ENCODE data around the gene DEGS2.

The DEGS2 gene

DNA sequence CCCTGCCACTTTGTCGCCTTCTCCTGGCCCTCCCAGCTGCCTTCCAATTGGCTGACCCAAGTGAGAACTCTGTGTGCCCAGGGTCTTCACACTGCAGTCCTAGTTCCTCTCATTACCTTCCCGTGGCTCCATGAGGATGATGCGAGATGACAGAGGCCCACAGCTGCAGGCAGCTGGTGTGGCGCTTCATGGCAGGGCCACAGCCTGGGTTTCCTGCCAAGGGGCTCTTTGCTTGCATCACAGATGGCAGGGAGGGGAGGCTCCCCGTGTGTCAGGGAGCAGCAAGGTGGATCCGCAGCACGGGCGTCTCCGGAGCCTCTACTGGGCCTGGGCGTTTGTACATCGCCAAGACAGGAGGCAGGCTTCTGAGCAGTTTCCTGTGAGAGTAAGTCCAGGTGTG, 28.9 kb downstream of the DEGS2 start:
- DNase-seq, result no peak

DNA sequence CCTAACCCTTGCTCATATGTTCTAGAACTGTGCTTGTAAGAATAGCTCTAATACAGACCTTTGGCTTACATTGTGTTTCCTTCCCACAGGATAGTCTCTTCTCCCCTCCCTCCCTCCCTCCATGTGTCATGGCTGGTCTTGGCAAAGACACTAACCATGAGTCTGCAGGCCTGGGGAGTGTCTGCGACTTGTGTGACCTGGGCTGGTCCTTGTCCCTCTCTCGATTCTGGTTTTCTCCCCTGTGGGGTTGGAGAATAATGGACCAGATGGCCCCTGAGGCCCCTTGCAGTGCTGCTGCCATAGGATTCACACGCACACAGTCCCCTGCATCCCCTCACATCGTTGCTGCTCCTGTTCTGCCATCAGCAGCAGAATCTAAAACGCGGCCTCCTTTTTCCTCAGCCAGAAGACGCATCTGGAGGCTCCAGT, 30.3 kb downstream of the DEGS2 start:
- no peak for DNase-seq

DNA sequence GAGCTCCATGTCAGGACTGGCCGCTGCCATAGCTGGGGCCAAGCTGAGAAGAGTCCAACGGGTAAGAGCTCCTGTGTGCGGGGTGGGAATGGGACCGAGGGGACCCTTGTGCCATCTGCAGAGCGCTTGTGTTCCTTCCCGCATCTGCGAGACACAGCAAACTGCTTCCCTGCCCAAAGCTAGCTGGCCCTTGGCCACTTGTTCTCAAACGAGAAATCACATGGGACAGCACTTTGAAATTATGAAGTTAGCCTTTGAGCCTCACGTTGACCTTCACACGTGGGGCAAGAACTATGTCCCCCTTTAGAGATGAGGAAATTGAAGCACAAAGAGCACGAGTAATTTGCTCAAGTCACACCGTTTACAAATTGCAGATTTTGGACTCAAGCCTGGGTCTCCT, 30.8 kb downstream of the DEGS2 start:
- DNase-seq, result no peak

DNA sequence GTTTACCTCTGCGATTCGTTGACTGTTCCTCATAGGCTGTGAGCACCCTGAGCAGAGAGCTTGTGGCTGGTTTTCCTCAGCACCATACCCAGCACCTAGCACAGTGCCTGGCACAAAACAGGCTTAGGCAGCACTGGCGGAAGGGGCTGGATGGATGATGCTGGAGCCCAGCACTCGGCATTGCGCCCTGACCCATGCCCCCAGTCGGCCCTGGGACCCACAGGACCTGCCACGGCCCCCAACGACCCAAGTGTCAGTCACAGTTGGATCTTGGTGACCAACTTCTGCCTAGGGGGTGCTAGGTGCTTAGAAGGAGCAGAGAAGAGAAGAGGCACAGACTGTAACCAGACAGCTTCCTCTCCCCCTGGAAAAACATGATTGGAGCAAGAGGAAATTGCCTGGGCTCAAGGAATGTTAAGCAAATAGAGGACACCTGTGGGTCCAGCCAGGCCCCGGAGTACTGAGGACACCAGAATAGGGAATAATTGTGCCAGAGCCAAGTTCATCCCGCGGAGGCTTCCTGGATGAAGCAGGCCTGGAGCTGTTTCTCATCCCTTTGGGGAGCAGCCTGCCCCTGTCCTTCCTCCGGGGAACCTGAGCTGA, 31.5 kb downstream of the DEGS2 start:
- no peak for DNase-seq

DNA sequence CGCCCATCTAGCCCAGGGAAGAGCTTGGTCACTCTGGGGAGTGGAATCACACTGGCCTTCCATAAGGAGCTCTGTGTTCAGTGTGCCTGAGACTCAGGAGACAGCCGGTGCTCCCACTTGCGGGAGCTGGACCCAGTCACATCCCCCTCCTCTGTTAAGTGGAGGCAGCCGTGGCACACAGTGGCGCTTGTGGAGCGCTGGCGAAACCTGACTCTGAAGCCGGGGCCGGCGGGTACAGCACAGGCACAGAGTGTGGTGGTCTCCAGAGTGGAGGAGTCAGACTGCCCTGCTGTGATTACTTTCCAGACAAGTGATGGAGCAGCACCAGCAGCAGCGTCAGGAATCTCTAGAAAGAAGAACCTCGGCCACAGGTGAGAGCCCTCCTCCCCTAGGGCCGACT, 33.0 kb downstream of the DEGS2 start:
- DNase-seq, result no peak

DNA sequence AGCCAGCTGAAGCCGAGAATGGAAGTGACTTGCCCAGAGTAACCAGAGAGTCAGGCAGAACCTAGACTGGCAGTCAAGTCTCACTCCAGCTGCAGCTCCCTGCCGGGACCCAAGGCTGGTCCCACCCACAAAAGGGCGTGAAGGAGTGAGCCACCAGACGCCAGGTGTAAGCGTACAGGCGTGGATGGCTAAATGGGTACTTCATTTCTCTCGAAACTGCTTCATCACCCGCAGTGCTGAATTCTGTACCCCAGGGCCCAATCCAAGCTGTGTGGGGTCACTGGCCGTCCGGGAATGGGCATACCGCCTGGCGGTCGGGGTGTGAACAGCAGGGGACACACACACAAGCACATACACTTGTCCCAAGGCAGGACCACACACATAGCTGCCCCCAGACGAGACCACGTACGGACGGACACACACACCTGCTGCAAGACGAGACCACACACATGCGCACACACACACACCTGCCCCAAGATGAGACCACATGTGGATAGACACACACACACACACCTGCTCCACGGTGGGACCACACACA, 34.8 kb downstream of the DEGS2 start:
- DNase-seq, result peak; percentile 87

DNA sequence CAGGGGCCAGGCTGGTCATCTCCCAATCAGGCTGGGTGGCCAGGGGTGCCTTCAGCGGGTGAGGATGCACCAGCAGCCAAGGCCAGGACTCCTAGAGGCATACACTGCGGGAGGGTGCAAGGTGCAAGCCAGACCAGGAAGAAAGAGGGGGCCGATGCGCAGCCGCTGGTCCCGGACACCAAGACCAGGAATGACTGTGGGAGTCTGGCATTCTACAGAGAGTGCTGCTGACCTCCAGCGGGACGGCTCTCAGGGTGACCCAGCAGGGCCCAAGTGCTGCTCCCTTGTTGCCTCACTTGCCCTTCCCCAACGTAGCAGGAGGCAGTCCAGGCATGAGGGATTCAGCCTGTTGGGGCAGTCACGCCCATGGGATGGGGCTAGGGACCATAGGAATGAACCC, 35.8 kb downstream of the DEGS2 start:
- DNase-seq, result no peak

DNA sequence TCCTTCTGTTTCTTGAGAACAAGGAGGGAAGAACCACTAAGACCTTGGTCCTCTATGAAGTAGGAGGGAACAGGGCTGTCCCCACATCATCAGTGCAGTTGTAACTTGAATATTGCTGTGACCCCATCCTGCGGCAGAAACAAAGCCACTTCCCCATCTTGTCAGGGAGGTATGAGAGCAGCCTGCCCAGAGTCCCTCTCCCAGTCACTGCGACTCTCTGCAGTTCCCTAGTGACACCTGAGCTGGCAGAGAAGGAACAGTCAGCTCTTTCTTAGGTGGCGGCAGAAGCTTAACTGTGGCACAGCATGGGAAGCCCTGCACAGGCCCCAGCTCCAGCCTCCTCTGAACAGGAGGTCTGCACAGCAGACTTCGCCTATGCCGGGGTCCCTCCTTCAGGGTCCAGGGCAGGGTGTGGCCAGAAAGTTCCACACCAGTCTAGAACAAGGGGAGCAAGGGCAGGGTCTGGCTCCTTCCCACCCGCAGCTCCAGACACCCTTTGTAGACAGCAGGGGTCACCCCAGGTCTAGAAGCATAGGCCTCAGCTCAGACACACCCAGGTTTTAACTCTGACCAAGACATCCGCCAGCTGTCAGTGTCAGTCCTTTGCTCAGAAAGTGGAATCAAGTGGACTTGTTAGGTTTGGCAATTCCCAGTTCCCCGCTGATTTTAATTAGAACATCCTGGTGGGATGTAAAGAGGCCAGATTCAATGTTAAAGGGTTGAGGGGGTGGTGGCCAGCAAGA, 36.8 kb downstream of the DEGS2 start:
- no peak for DNase-seq

DNA sequence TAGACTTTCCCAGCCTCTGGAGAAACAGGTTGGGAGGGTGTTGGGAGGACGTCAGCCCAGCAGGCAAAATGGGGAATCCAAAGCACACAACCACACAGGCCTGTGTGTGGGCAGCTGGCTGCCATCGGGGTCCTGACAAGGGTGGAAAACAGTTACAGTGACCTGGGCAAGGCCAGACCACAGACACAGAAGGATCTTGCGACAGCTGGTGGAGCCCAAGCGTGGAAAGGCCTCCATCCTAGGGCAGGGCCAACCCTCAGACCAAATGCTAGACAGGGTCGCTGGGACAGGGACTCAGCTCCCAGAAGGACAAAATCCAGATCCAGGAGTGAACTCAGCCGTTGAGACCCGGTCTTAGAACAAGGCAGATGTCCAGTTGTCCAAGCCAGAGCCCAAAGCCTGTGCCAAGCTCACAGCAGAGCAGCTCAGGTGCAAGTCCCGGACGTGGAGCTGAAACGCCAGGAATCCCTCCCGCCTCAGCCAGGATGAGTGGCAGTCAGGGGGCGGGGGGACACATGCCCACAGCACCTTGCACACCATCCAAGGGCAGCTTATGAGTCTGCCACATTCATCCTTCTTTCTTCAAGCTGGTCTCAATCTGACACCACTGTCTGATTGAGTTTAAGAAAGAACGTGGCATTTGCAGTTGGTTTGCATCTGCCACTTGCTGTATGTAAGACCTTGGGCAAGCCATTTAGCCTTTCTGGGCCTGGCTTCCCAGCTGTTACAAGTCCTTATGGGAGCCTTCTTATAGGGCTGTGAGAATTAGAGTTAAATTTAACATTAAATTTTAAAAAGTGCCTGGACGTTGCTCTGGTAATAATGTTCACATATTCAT, 37.6 kb downstream of the DEGS2 start:
- no peak for DNase-seq

DNA sequence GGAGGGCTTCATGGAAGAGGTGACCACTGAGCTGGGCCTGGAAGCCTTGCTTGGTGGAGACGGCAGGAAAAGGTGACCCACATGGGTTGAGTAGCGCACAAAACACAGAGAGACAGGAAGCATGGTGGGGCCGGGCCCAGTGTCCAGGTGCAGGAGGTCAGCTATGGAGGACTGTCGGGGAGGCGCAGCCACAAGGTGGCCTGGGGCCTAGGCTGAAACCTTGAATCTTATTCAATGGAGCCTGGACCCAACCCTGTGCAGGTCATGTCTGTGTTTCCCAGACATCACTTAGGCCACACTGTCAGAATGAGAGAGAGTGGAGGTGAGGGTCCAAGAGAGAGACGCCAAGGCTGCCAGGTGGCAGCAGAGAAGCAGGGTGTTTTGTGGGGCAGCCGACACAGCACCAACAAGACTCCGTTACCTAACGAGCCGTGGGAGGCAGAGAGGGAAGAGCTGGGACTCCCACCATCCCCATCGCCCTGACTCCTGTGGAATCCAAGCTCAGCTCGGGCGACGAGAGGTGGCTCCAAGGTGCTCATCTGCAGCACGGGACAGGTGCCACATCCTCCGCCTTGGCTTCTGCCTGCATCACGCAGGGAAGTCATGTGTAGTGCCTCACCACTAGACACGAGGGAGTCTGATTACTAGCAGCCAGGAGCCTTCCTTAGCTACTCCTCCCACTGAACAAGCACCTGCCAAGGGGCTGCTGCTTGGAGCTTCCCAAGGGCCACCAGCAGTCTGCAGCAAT, 38.7 kb downstream of the DEGS2 start:
- no peak for DNase-seq

DNA sequence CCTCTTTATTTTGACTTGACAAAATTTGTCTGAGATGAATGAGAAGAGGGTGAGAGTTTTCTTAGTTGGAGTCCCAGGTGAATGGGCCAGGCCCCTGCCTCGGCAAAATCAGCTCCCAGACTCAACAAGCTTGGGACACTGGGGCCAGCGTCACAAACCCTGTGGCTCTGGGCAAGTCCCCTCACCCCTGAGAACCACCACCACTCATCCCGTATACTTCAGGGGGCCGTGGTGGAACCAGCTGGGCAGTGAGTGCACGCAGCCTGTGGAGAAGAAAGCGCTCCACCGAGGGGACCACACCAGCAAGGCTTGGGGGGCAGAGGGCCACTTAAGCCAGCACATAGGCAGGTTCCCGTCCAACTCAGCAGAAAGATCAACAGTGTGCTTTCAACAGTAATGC, 40.2 kb downstream of the DEGS2 start:
- DNase-seq, result no peak

DNA sequence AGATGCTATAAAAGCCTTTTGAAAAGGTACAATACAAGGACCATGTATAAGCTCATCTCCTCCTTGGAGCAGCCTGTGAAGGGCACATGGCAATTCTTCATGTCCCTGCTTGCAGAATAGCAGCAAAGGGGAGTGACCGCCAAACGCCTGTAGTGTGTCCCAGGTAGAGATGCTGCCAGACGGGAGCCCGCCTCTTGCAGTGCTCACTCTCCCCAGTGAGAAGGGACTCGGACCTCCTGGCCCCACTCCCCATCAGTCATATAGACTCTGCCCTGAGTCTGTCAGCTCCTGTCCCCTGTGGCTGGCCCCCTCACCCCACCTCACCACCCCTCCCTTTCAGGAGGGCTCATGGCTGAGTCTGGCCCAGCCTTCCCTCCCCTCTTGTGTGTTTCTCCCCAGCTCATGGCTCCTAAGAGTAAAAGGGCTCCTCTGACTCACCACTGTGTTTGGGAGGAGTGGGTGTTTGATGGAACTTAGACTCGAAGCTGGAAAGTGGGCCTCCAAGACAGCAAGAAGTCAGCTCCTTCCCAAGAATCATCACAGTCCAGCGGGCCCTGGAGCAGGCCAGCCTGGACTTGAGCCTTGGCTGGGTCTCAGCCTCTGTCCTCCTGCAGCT, 40.9 kb downstream of the DEGS2 start:
- DNase-seq, result no peak

DNA sequence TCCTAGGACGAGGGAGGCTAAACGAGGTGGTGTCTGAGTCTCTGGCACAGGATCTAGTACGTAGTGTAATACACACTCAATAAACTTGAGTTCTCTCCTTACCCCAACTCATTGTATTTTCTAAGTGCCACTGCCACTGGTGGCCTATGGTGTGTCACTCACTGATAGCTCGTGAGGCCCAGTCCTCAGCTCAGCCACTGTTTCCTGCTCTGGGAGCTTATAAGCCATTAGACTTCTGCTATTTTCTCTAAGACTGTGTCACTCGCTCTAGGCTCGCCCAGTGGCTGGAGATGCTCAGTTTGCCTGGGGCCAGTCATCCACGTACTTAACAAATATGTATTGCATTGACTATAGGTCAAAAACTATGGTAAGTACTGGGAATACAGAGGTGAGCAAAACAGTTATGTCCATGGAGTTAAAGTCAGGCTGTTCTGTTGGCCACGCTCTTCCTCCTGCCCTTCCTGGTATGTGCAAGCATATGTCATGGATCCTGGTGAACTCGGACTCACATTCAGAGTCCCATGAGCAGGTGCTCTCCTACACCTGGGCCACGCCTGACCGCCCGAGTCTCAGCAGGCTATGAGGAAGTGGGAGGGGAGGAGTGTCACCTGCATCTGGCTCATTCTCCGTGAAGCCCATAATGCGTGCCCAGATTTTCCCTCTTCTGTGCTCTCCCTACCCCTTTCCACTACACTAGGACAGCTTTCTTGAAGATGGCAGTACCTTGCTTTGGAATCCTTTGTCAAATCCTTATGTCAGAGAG, 41.6 kb downstream of the DEGS2 start:
- peak; percentile 67 for DNase-seq

DNA sequence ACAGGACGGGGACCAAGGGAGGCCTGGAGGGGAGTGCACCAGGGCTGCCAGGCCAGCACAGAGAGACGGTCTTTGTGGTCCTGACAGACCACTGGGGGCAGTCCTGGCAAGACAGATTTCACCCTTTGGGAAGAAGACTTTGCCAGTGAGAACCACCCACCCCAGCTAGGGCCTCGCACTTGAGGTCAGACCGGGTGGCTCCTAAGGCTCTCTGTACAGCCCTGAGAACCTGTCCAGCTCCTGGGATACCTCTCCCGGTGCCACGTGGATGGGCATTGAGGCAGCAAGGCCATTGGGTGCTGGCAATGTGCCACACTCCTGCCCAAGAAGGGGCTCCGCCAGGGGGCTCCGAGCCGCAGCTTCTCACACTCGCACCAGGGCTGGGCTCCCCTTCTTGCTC, 42.4 kb downstream of the DEGS2 start:
- DNase-seq, result no peak

DNA sequence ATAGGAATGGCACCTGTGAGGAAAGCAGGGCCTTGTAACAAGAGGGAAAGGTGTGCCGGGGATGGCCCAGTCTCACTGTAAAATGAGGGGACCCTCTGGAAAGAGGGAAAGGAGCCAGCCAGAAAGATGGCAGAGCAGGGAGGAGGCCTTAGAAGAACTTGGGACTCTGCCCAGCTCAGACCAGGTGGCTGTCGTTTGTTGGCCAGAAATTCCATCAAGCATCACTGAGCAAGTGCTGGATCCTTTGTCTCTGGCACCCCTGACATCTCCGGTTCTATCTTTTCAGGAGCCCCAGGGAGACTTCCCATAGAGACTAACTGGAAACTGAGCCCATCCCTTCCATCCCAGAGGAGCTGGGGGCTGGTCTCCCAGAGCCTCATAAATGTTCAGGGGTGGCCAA, 43.3 kb downstream of the DEGS2 start:
- peak; percentile 26 for DNase-seq

DNA sequence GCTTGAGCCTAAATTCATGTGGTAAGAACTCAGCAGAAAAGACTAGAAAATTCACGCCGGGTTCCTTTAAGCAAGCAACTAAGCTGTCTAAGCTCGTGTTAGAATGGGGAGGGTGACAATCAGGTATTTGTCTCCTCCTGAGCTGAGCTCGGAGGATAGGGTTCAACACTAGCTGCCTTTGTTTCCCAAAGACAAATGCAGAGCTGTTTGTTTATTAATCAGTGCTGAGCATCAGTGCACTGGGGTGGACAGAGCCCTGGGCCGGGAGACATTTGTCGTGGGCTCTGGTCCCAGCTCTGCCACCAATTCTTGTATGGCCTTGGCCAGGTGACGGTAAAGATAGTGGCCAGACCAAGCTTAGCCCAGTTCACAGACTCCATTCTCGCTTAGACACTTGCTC, 43.7 kb downstream of the DEGS2 start:
- no peak for DNase-seq

DNA sequence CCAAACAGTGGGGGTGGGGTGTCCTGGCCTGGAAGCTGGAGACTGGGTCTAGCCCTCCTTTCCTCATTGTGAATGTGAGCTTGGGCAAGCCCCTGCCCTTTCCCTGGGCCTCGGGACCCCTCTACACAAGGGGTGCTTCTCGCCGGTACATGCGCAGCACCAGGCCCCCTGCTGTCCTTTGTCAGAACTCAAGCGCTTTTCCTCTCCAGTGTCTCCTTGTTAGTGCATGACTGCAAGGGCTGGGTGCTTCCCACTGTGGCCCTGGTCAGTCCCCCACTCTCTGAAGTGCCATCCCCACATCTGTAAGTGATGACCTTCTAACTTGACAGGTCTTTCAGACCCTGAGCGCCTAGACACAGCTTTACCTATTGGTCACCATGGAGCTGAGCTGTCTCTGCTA, 44.2 kb downstream of the DEGS2 start:
- DNase-seq, result no peak

DNA sequence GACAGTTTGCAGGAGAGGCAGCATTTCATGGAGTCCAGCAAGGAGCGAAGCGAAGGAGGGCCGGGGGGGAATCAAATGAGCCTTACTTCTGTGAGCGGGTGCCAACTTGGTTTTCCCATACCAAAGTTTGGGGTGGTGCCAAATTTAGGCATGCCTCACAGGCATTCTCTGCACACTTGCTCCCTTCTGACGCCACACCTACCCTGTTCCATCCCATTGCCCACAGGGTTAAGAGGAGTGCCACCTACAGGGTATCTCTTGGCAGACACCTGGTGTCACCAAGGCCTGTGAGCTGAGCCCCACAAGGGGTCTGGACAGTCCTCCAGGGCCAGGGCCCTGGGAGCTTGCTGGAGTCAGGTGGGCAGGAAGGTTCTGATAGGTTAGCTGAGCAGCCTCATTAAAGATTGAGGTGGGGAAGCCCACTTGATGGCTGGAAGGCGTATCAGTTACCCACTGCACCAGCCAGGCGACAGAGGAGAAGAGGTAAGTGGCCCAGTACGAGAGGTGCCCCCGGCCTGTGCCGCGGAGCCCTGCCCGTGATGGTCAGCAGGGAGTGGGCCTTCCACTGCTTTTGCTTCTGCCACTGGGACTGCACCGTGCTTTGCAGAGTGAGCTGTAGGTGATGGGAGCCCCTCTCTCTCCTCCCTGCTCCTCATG, 45.2 kb downstream of the DEGS2 start:
- peak; percentile 97 for DNase-seq

DNA sequence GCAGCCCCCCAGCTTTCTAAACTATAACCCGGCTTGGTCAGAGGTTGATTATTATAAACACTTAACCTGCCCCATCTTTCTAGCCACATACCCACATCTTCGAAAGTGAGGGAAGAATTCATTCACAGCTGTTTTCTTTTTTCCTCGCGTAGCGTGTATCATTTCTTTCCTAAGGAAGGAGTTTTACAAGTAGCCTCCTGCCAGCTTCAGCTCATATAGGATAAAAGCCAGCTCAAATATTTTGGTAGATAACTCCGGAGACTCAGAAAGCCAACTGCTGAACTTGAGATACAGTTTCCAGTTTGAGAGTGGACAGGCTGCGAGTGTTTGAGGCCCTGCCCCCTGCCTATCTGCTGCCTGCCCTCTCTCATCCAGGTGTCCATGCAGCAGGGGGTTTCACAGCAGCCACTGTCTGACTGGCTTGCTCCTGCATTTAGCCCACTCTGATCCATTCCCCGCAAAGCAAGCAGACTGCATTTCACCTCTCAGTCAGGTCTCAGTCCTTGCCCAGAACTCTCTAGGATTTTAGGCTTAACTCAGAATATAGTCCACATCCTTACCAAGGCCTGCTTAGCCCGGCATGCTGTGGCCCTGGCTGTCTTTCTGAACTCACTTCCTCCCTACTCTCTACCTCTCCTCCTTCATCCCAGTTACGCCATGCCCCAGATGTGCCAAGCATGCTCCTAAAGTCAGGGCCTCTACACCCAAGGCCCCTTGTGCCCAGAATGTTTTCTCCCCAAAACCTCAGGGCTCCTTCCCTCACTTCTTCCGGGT, 47.3 kb downstream of the DEGS2 start:
- no peak for DNase-seq

DNA sequence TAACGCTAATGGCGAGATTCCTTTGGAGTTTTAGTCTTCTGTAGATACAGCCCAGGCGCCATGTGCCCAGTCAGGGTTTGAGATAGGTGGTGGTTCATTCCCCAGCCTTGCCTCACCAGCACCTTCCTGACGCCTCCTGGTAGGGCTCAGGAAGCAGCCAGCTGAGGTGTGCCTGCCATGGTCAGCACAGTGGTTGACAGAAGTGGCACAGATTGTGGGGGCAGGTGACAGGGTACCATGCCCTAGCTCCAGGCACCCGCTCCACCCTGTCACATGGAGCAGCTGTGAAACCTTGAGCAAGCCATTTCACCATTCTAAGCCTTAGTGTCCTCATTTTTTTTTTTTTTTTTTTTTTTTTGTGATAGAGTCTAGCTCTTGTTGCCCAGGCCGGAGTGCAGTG, 48.6 kb downstream of the DEGS2 start:
- DNase-seq, result no peak

DNA sequence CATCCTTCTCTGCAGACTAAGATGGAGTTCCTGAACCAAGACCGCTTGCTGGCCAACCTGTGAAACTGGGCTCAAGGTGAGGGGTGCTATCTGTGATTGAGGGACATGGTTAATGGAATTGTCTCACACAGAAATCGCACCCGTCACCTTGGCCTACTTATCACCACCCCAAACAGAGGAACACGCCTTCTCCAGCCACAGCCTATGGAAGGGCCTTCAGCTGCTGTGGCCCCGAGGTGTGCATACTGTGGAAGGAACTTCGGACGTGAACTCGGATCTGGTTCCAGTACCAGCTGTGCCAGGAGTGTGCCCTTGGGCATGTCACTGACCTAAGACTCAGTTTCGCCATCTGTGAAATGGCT, 49.9 kb downstream of the DEGS2 start:
- no peak for DNase-seq

Measured in DMS79 (cell line).